ENCODE data around the gene DGKB.

The DGKB gene

GRCh38 chr7:14690486-14690885 is 212.1 kb downstream of the DGKB start:
- H3K4me3 ChIP-seq (ENCODE audit: low read depth, low read length), result peak overlapping the region; percentile 1; the same call in 1 of the 2 replicates
- no peaks in the 10 kb centered on the region for H3K9me3 ChIP-seq
- no peaks in the 10 kb centered on the region for H3K27me3 ChIP-seq
- no peaks in the 10 kb centered on the region for H3K36me3 ChIP-seq
- DNase-seq, result no peak
- TF ChIP-seq CTCF (IDR thresholded peaks at IDR 0.05; ENCODE audit: low read depth, low read length), result no peak
- peaks cover 38% of the 10 kb centered on the region for H3K4me1 ChIP-seq

- H3K36me3 ChIP-seq, result no peaks in the 10 kb centered on the region
- no peaks in the 10 kb centered on the region for H3K9me3 ChIP-seq
- H3K27me3 ChIP-seq, result no peaks in the 10 kb centered on the region
- TF ChIP-seq CTCF (IDR thresholded peaks at IDR 0.05; ENCODE audit: low read depth, low read length), result no peak
- H3K4me1 ChIP-seq, result peaks cover 42% of the 10 kb centered on the region
- DNase-seq, result no peak
- peak overlapping the region; percentile 1; the same call in 1 of the 2 replicates for H3K4me3 ChIP-seq (ENCODE audit: low read depth, low read length)
Measured at GRCh38 chr7:14690075-14690474, 212.5 kb downstream of the DGKB start.

GRCh38 chr7:14688208-14688607 is 214.3 kb downstream of the DGKB start:
- Histone ChIP-seq H3K27me3 (no peaks in the 10 kb centered on the region), H3K9me3 (no peaks in the 10 kb centered on the region), H3K4me1 (peaks cover 42% of the 10 kb centered on the region), H3K36me3 (no peaks in the 10 kb centered on the region), H3K4me3 (ENCODE audit: low read depth, low read length) (peak overlapping the region; percentile 17; the same call in 1 of the 2 replicates)
- DNase-seq, result no peak
- no peak for TF ChIP-seq CTCF (IDR thresholded peaks at IDR 0.05; ENCODE audit: low read depth, low read length)

GRCh38 chr7:14687777-14688176 is 214.8 kb downstream of the DGKB start:
- peak overlapping the region; percentile 17; the same call in 1 of the 2 replicates for H3K4me3 ChIP-seq (ENCODE audit: low read depth, low read length)
- no peaks in the 10 kb centered on the region for H3K36me3 ChIP-seq
- no peaks in the 10 kb centered on the region for H3K9me3 ChIP-seq
- DNase-seq, result no peak
- no peaks in the 10 kb centered on the region for H3K27me3 ChIP-seq
- TF ChIP-seq CTCF (IDR thresholded peaks at IDR 0.05; ENCODE audit: low read depth, low read length), result no peak
- peaks cover 42% of the 10 kb centered on the region for H3K4me1 ChIP-seq

- no peak for TF ChIP-seq CTCF (IDR thresholded peaks at IDR 0.05; ENCODE audit: low read depth, low read length)
Measured at GRCh38 chr7:14687241-14687640, 215.3 kb downstream of the DGKB start.

GRCh38 chr7:14685167-14685566 is 217.4 kb downstream of the DGKB start:
- Histone ChIP-seq H3K9me3 (no peaks in the 10 kb centered on the region), H3K27me3 (no peaks in the 10 kb centered on the region), H3K4me1 (peaks cover 39% of the 10 kb centered on the region), H3K36me3 (no peaks in the 10 kb centered on the region), H3K4me3 (ENCODE audit: low read depth, low read length) (0 out of 2 replicates have a peak overlapping the region, but pooled peaks have one; percentile 4)
- DNase-seq, result peak; percentile 30
- no peak for TF ChIP-seq CTCF (IDR thresholded peaks at IDR 0.05; ENCODE audit: low read depth, low read length)

More at GRCh38 chr7:14687241-14687640, 215.3 kb downstream of the DGKB start:
- H3K27me3 ChIP-seq, result no peaks in the 10 kb centered on the region
- no peaks in the 10 kb centered on the region for H3K36me3 ChIP-seq
- DNase-seq, result no peak
- no peaks in the 10 kb centered on the region for H3K9me3 ChIP-seq
- H3K4me3 ChIP-seq (ENCODE audit: low read depth, low read length), result no peak overlapping the region
- peaks cover 46% of the 10 kb centered on the region for H3K4me1 ChIP-seq
